ENCODE results near the gene ADA. TPM values are rescaled to one million over a fixed set of nuclear protein-coding genes. Genes with fewer than 3 reads are reported as not detected.

ADA gene
- total and polyA plus RNA-seq, 2 of the 13 experiments (the other 11 are each of a cell fraction or from before 2014, with no cell fraction given): 2.5 to 11.3 TPM

GRCh38 chr20:44651434-44651683 lies 140 bp downstream of the ADA start (continued):
- TF ChIP-seq, protein P1, sequence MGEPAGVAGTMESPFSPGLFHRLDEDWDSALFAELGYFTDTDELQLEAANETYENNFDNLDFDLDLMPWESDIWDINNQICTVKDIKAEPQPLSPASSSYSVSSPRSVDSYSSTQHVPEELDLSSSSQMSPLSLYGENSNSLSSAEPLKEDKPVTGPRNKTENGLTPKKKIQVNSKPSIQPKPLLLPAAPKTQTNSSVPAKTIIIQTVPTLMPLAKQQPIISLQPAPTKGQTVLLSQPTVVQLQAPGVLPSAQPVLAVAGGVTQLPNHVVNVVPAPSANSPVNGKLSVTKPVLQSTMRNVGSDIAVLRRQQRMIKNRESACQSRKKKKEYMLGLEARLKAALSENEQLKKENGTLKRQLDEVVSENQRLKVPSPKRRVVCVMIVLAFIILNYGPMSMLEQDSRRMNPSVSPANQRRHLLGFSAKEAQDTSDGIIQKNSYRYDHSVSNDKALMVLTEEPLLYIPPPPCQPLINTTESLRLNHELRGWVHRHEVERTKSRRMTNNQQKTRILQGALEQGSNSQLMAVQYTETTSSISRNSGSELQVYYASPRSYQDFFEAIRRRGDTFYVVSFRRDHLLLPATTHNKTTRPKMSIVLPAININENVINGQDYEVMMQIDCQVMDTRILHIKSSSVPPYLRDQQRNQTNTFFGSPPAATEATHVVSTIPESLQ (CRISPR knock-in tag; conservative IDR thresholded peaks at IDR 0.05): no peak
- TF ChIP-seq, protein P2, sequence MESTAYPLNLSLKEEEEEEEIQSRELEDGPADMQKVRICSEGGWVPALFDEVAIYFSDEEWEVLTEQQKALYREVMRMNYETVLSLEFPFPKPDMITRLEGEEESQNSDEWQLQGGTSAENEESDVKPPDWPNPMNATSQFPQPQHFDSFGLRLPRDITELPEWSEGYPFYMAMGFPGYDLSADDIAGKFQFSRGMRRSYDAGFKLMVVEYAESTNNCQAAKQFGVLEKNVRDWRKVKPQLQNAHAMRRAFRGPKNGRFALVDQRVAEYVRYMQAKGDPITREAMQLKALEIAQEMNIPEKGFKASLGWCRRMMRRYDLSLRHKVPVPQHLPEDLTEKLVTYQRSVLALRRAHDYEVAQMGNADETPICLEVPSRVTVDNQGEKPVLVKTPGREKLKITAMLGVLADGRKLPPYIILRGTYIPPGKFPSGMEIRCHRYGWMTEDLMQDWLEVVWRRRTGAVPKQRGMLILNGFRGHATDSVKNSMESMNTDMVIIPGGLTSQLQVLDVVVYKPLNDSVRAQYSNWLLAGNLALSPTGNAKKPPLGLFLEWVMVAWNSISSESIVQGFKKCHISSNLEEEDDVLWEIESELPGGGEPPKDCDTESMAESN (CRISPR knock-in tag; conservative IDR thresholded peaks at IDR 0.05): peak; percentile 42; the same call in 1 of the 2 replicates
- TF ChIP-seq SP2 (CRISPR knock-in tag; IDR thresholded peaks at IDR 0.05): no peak
- TF ChIP-seq ZNF674 (CRISPR knock-in tag; IDR thresholded peaks at IDR 0.05; ENCODE audit: low read depth): no peak
- TF ChIP-seq FUBP1 (CRISPR knock-in tag; IDR thresholded peaks at IDR 0.05; ENCODE audit: borderline replicate concordance): no peak
- peak; percentile 10; the same call in 1 of the 2 replicates for TF ChIP-seq BORCS8-MEF2B (CRISPR knock-in tag; IDR thresholded peaks at IDR 0.05)
- 0 out of 2 replicates have a peak, but pooled peaks have one; percentile 8 for TF ChIP-seq ZNF766 (CRISPR knock-in tag; IDR thresholded peaks at IDR 0.05; ENCODE audit: borderline replicate concordance)
- no peak for TF ChIP-seq GATAD1 (CRISPR knock-in tag; IDR thresholded peaks at IDR 0.05)
- 0 out of 2 replicates have a peak, but pooled peaks have one; percentile 2 for TF ChIP-seq ZNF713 (CRISPR knock-in tag; IDR thresholded peaks at IDR 0.05)
- no peak for TF ChIP-seq AGO2 (optimal IDR thresholded peaks at IDR 0.05; ENCODE audit: low read depth, low read length)
- TF ChIP-seq ZMAT3 (CRISPR knock-in tag; conservative IDR thresholded peaks at IDR 0.05): 0 out of 2 replicates have a peak, but pooled peaks have one; percentile 9
- peak; percentile 16; the same call in 1 of the 2 replicates for TF ChIP-seq ZNF225 (CRISPR knock-in tag; IDR thresholded peaks at IDR 0.05)
- TF ChIP-seq ETV6 (CRISPR knock-in tag; conservative IDR thresholded peaks at IDR 0.05): no peak
- TF ChIP-seq NFE2L1 (CRISPR knock-in tag; IDR thresholded peaks at IDR 0.05; ENCODE audit: borderline replicate concordance): no peak
- 0 out of 2 replicates have a peak, but pooled peaks have one; percentile 2 for TF ChIP-seq ZNF510 (CRISPR knock-in tag; IDR thresholded peaks at IDR 0.05; ENCODE audit: low read depth)
- TF ChIP-seq BCL3 (CRISPR knock-in tag; IDR thresholded peaks at IDR 0.05): peak; percentile 19; the same call in 1 of the 2 replicates
- 0 out of 2 replicates have a peak, but pooled peaks have one; percentile 41 for TF ChIP-seq ZFP82 (CRISPR knock-in tag; IDR thresholded peaks at IDR 0.05; ENCODE audit: borderline replicate concordance)
- 0 out of 2 replicates have a peak, but pooled peaks have one; percentile 13 for TF ChIP-seq SOX5 (CRISPR knock-in tag; IDR thresholded peaks at IDR 0.05; ENCODE audit: borderline replicate concordance)
- TF ChIP-seq, protein P3, sequence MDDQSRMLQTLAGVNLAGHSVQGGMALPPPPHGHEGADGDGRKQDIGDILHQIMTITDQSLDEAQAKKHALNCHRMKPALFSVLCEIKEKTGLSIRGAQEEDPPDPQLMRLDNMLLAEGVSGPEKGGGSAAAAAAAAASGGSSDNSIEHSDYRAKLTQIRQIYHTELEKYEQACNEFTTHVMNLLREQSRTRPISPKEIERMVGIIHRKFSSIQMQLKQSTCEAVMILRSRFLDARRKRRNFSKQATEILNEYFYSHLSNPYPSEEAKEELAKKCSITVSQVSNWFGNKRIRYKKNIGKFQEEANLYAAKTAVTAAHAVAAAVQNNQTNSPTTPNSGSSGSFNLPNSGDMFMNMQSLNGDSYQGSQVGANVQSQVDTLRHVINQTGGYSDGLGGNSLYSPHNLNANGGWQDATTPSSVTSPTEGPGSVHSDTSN (CRISPR knock-in tag; IDR thresholded peaks at IDR 0.05; ENCODE audit: borderline replicate concordance): no peak
- TF ChIP-seq, protein P4, sequence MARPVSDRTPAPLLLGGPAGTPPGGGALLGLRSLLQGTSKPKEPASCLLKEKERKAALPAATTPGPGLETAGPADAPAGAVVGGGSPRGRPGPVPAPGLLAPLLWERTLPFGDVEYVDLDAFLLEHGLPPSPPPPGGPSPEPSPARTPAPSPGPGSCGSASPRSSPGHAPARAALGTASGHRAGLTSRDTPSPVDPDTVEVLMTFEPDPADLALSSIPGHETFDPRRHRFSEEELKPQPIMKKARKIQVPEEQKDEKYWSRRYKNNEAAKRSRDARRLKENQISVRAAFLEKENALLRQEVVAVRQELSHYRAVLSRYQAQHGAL (CRISPR knock-in tag; IDR thresholded peaks at IDR 0.05; ENCODE audit: not compliant biosample characterization): no peak
- no peak for TF ChIP-seq SRSF4 (IDR thresholded peaks at IDR 0.05; ENCODE audit: low read depth, low read length, poor library complexity, severe bottlenecking)

All from HepG2 (cell line).